IMR-90 (cell line): ENCODE measurements around the gene PDGFD. TPM values are rescaled to one million over a fixed set of nuclear protein-coding genes. Genes with fewer than 3 reads are reported as not detected.

ENCODE experiments used
- ATAC-seq: fragments of 200-7000 bp; cut with Tn5 transposase; 2 replicates; pipeline ENCODE4 v1.9.1; 2020; ENCODE audit warnings: low read depth, mild to moderate bottlenecking, moderate library complexity
- BruUV-seq: library from RNA; stranded (reverse); fragments of 400-500 nt; replicated peaks from 2 replicates; lab custom pipeline; 2021; lab: Mats Ljungman, UMichigan
- CTCF ChIA-PET: fragments of 300-600 bp; formaldehyde crosslinking; extraction: SDS; loops from one replicate; lab custom pipeline; 2021; ENCODE audit warnings: antibody characterized with exemption; lab: Yijun Ruan, JAX
- POLR2A ChIA-PET: fragments of 300-600 bp; sonication (Branson Sonifier 250); formaldehyde crosslinking; loops from one replicate; lab custom pipeline; 2022; ENCODE audit warnings: antibody characterized with exemption; ENCODE audit not compliant: unreplicated experiment; lab: Charles Lee
- DNase-seq: peaks from one replicate; pipeline ENCODE4 v3.0.0; 2013
- H2AFZ ChIP-seq: replicated peaks from 2 replicates; pipeline ENCODE3; 2013; ENCODE audit warnings: low read length, mild to moderate bottlenecking; ENCODE audit not compliant: poor library complexity
- H2AK5ac ChIP-seq: 2 replicates; pipeline ENCODE4 v1.6.1; 2013; ENCODE audit warnings: low read depth, low read length, inconsistent platforms
- H2AK9ac ChIP-seq: replicated peaks from 2 replicates; pipeline ENCODE3; 2013; ENCODE audit warnings: mild to moderate bottlenecking, low read depth, low read length, moderate library complexity; ENCODE audit not compliant: poor library complexity
- H2BK120ac ChIP-seq: 2 replicates; pipeline ENCODE4 v1.6.1; 2013; ENCODE audit warnings: low read depth, low read length, inconsistent platforms
- H2BK15ac ChIP-seq: 3 replicates; pipeline ENCODE4 v1.6.1; 2013; ENCODE audit warnings: low read depth, low read length, inconsistent platforms
- H2BK20ac ChIP-seq: 2 replicates; pipeline ENCODE4 v1.6.1; 2013; ENCODE audit warnings: low read depth, mild to moderate bottlenecking, inconsistent platforms, low read length, moderate library complexity
- H2BK5ac ChIP-seq: 2 replicates; pipeline ENCODE4 v1.6.1; 2013; ENCODE audit warnings: mild to moderate bottlenecking, low read depth, low read length, inconsistent platforms; ENCODE audit not compliant: poor library complexity, severe bottlenecking
- H3K14ac ChIP-seq: replicated peaks from 2 replicates; pipeline ENCODE4 v1.6.1; 2013; ENCODE audit warnings: low read depth, low read length, inconsistent platforms
- H3K18ac ChIP-seq: 2 replicates; pipeline ENCODE4 v1.6.1; 2013; ENCODE audit warnings: low read depth, low read length, control low read depth
- H3K23ac ChIP-seq: 2 replicates; pipeline ENCODE4 v1.6.1; 2013; ENCODE audit warnings: low read depth, low read length, inconsistent platforms
- H3K27ac ChIP-seq: 2 replicates; pipeline ENCODE4 v1.5.1; 2013; ENCODE audit warnings: mild to moderate bottlenecking, control low read depth, low read length; ENCODE audit not compliant: insufficient read depth
- H3K27me3 ChIP-seq: 2 replicates; pipeline ENCODE4 v1.6.1; 2013; ENCODE audit warnings: low read length; ENCODE audit not compliant: control insufficient read depth, insufficient read depth
- H3K36me3 ChIP-seq: 2 replicates; pipeline ENCODE4 v1.6.1; 2013; ENCODE audit warnings: low read length, mixed read lengths; ENCODE audit not compliant: control insufficient read depth, insufficient read depth
- H3K4ac ChIP-seq: 2 replicates; pipeline ENCODE4 v1.6.1; 2013; ENCODE audit warnings: low read depth, low read length, inconsistent platforms
- H3K4me1 ChIP-seq: 2 replicates; pipeline ENCODE4 v1.6.1; 2013; ENCODE audit warnings: low read length, mixed read lengths; ENCODE audit not compliant: control insufficient read depth, insufficient read depth
- H3K4me2 ChIP-seq: 2 replicates; pipeline ENCODE4 v1.6.1; 2013; ENCODE audit warnings: low read depth, mild to moderate bottlenecking, control low read depth, low read length, moderate library complexity
- H3K4me3 ChIP-seq: 2 replicates; pipeline ENCODE4 v1.5.1; 2013; ENCODE audit warnings: low read depth, mild to moderate bottlenecking, control low read depth, low read length, moderate library complexity; ENCODE audit not compliant: insufficient read depth
- H3K56ac ChIP-seq: 2 replicates; pipeline ENCODE4 v1.6.1; 2013; ENCODE audit warnings: low read length, inconsistent platforms; ENCODE audit not compliant: insufficient read depth; ENCODE audit errors: extremely low read depth
- H3K79me1 ChIP-seq, 2 experiments: 2 replicates each; pipeline ENCODE4 v1.6.1; 2013; ENCODE audit warnings: low read length in 2 of 2, inconsistent platforms in 1 of 2, low read depth in 1 of 2
- H3K9ac ChIP-seq: 2 replicates; pipeline ENCODE4 v1.6.1; 2013; ENCODE audit warnings: low read depth, low read length, control low read depth
- H3K9me1 ChIP-seq: 2 replicates; pipeline ENCODE4 v1.6.1; 2013; ENCODE audit warnings: low read length, inconsistent platforms; ENCODE audit not compliant: insufficient read depth
- H3K9me3 ChIP-seq: 2 replicates; pipeline ENCODE4 v1.6.1; 2013; ENCODE audit warnings: low read length; ENCODE audit not compliant: control insufficient read depth, insufficient read depth
- H4K20me1 ChIP-seq: 2 replicates; pipeline ENCODE4 v1.6.1; 2013; ENCODE audit warnings: low read length, inconsistent platforms; ENCODE audit not compliant: insufficient read depth
- H4K5ac ChIP-seq: 2 replicates; pipeline ENCODE4 v1.6.1; 2013; ENCODE audit warnings: mild to moderate bottlenecking, low read depth, low read length, control low read depth
- H4K8ac ChIP-seq, 2 experiments: 2 replicates each; pipeline ENCODE4 v1.6.1; 2013; ENCODE audit warnings: low read depth in 2 of 2, low read length in 2 of 2, control low read depth in 1 of 2, inconsistent platforms in 1 of 2
- H4K91ac ChIP-seq: 2 replicates; pipeline ENCODE4 v1.6.1; 2013; ENCODE audit warnings: low read depth, low read length, inconsistent platforms; ENCODE audit not compliant: insufficient read depth
- BHLHE40 ChIP-seq: fragments of 150-350 bp; IDR thresholded peaks from 2 replicates; pipeline ENCODE4 v1.6.1; 2016; ENCODE audit warnings: mild to moderate bottlenecking, low read depth, low read length
- CEBPB ChIP-seq: IDR thresholded peaks from 2 replicates; pipeline ENCODE4 v1.6.1; 2012; ENCODE audit warnings: low read depth, low read length, improper control_type of control experiment
- CHD1 ChIP-seq: IDR thresholded peaks from 2 replicates; pipeline ENCODE4 v1.6.1; 2012; ENCODE audit warnings: low read depth, low read length, improper control_type of control experiment
- MAFK ChIP-seq: IDR thresholded peaks from 2 replicates; pipeline ENCODE4 v1.6.1; 2012; ENCODE audit warnings: low read depth, low read length, improper control_type of control experiment
- MAZ ChIP-seq: IDR thresholded peaks from 2 replicates; pipeline ENCODE4 v1.6.1; 2012; ENCODE audit warnings: low read depth, mild to moderate bottlenecking, low read length, improper control_type of control experiment, moderate library complexity, borderline replicate concordance
- MXI1 ChIP-seq: IDR thresholded peaks from 2 replicates; pipeline ENCODE4 v1.6.1; 2012; ENCODE audit warnings: low read depth, mild to moderate bottlenecking, low read length, moderate library complexity, borderline replicate concordance
- NFE2L2 ChIP-seq: fragments of 150-350 bp; IDR thresholded peaks from 2 replicates; pipeline ENCODE4 v1.6.1; 2016; ENCODE audit warnings: low read depth, mild to moderate bottlenecking, low read length
- POLR2A ChIP-seq: IDR thresholded peaks from 2 replicates; pipeline ENCODE4 v1.6.1; 2012; ENCODE audit warnings: mild to moderate bottlenecking, low read depth, low read length
- RFX5 ChIP-seq: IDR thresholded peaks from 2 replicates; pipeline ENCODE4 v1.8.0; 2012; ENCODE audit warnings: low read depth, mild to moderate bottlenecking, low read length, moderate library complexity
- WGBS, 2 experiments: methylation state at CpG; one replicate each; pipeline versions ENCODE4 v1.1.5 to v1.1.7; 2013; ENCODE audit warnings: missing lambda C conversion rate in 2 of 2; ENCODE audit not compliant: insufficient read length in 1 of 2; ENCODE audit errors: extremely low coverage in 2 of 2; 5-methylcytosine and 5-hydroxymethylcytosine counted together
- dilution Hi-C: fragments of 300-500 bp; cut with HindIII; formaldehyde crosslinking; loops from one replicate; pipeline ENCODE4 v1.14.3; 2018; ENCODE audit warnings: low sequenced_read_pairs; ENCODE audit not compliant: unreplicated experiment
- in situ Hi-C: fragments of 300-500 bp; cut with MboI; formaldehyde crosslinking; loops from 3 replicates; pipeline ENCODE4 v1.14.3; 2019; ENCODE audit warnings: low sequenced_read_pairs, inconsistent platforms, mixed read lengths
- intact Hi-C: fragments of 100-400 bp; cut with micrococcal nuclease; formaldehyde crosslinking; loops from 2 replicates; pipeline ENCODE4 v1.10.0; 2022
- polyA plus RNA-seq, 3 experiments: library from polyadenylated mRNA; depleted of rRNA; stranded (reverse); fragments of >200 nt; gene quantifications; 2 replicates each; pipeline ENCODE4 v1.2.3, GENCODE V29; 2012; ENCODE audit warnings: low replicate concordance in 1 of 3
- total RNA-seq: library from RNA; depleted of rRNA; stranded (reverse); fragments of >200 nt; gene quantifications from 2 replicates; pipeline ENCODE4 v1.2.3, GENCODE V29; 2012

The PDGFD gene
- total and polyA plus RNA-seq, 2 of the 4 experiments (the other 2 are of a cell fraction) = 2.1 to 3.0 TPM

GRCh38 chr11:103898065-103898464, 265.9 kb downstream of the PDGFD start:
- BruUV-seq = no TSS peak
- H3K4me1 ChIP-seq = peaks cover 8% of the 10 kb centered on the region
- peak overlapping the region; percentile 27; the same call in 1 of the 2 replicates for H2AK5ac ChIP-seq
- peaks cover 15% of the 10 kb centered on the region for H3K9me1 ChIP-seq
- H2AK9ac ChIP-seq = no peak overlapping the region
- peak overlapping the region; percentile 82 for H3K14ac ChIP-seq
- peak overlapping the region; percentile 16 for H2AFZ ChIP-seq
- peak overlapping the region; percentile 91 for H3K23ac ChIP-seq
- peak overlapping the region; percentile 88 for H4K91ac ChIP-seq
- H4K20me1 ChIP-seq = no peaks in the 10 kb centered on the region
- H3K56ac ChIP-seq = peak overlapping the region; percentile 26
- peak overlapping the region; percentile 47 to 89; a peak in 1 of 4 replicates for H4K8ac ChIP-seq
- in situ Hi-C loops (no loop called here), intact Hi-C loops (loop anchor here (5.0 kb wide), 1 partner anchor 51 kb away; no protein-coding TSS in a partner anchor), dilution Hi-C loops (no loop called here)
- 22% methylated on average over 1 of the region's 1 CpG; no CpG with 5 or more reads in 1 of the 2 experiments for WGBS, 2 experiments
- H3K9me3 ChIP-seq = no peaks in the 10 kb centered on the region
- H2BK20ac ChIP-seq = peak overlapping the region; percentile 96
- no peak for TF ChIP-seq MXI1
- no peak for TF ChIP-seq CEBPB
- no peak for TF ChIP-seq POLR2A
- no peak for TF ChIP-seq BHLHE40
- no peak for TF ChIP-seq RFX5
- TF ChIP-seq MAZ = no peak
- TF ChIP-seq CHD1 = no peak
- TF ChIP-seq MAFK = no peak
- TF ChIP-seq NFE2L2 = no peak
- no peak overlapping the region for H3K4me3 ChIP-seq
- no peaks in the 10 kb centered on the region for H3K27me3 ChIP-seq
- H3K4ac ChIP-seq = peak overlapping the region; percentile 83
- peak overlapping the region; percentile 88 for H2BK120ac ChIP-seq
- no peaks in the 10 kb centered on the region for H3K36me3 ChIP-seq
- H3K4me2 ChIP-seq = no peak overlapping the region
- ChIA-PET POLR2A (no interaction called here), CTCF (interaction anchor here (0.6 kb wide), 1 partner anchor 764 kb away, joined by 4 read pairs; no protein-coding TSS in a partner anchor)
- DNase-seq (no peak), ATAC-seq (no peak)
- no peak overlapping the region for H3K27ac ChIP-seq
- H3K18ac ChIP-seq = peak overlapping the region; percentile 56
- peak overlapping the region; percentile 50; the same call in 1 of the 2 replicates for H4K5ac ChIP-seq
- no peak overlapping the region for H3K9ac ChIP-seq
- peaks cover 0 to 3% of the 10 kb centered on the region in 2 experiments; a peak in 1 of 4 replicates for H3K79me1 ChIP-seq
- no peak overlapping the region for H2BK5ac ChIP-seq
- H2BK15ac ChIP-seq = peak overlapping the region; percentile 75; the same call in 1 of the 3 replicates
